Activated T-helper 1 cell treated with anti-CD3 and anti-CD28 coated beads, Interleukin-12 subunit alpha, Interleukin-12 subunit beta, Interleukin-2, Interleukin-4 antibody, amounts not matched to agents 30 ng/mL and 10 ng/mL and 1 ng/mL, durations not matched to agents 14 hours and 24 hours and 36 hours (primary cell): Measurements from ENCODE around the gene EID1. TPM values are rescaled to one million over a fixed set of nuclear protein-coding genes. Genes with fewer than 3 reads are reported as not detected.

Experiments used
- DNase-seq: peaks from one replicate; pipeline ENCODE4 v3.0.0; 2021; ENCODE audit warnings: low spot score
- H3K27ac Mint-ChIP-seq: one replicate; pipeline ENCODE4 v1.8.0; 2021; ENCODE audit warnings: mild to moderate bottlenecking, mixed read lengths
- H3K27me3 Mint-ChIP-seq: one replicate; pipeline ENCODE4 v1.8.0; 2022; ENCODE audit warnings: mild to moderate bottlenecking, moderate library complexity, mixed read lengths; ENCODE audit not compliant: insufficient read depth
- H3K36me3 Mint-ChIP-seq: one replicate; pipeline ENCODE4 v1.8.0; 2021; ENCODE audit warnings: low read depth, mixed read lengths
- H3K4me1 Mint-ChIP-seq: one replicate; pipeline ENCODE4 v1.8.0; 2021; ENCODE audit warnings: low read depth, mixed read lengths
- H3K4me3 Mint-ChIP-seq: one replicate; pipeline ENCODE4 v1.8.0; 2021; ENCODE audit warnings: mild to moderate bottlenecking, moderate library complexity, mixed read lengths
- H3K9me3 Mint-ChIP-seq: one replicate; pipeline ENCODE4 v1.8.0; 2021; ENCODE audit warnings: mixed read lengths
- intact Hi-C: fragments of 100-400 bp; cut with micrococcal nuclease; formaldehyde crosslinking; loops from one replicate; pipeline ENCODE4 v1.15.1; 2024
- total RNA-seq: library from RNA; stranded (reverse); gene quantifications from 2 replicates; pipeline ENCODE4 v1.2.3, GENCODE V29; 2022

EID1 gene
- total RNA-seq, 1 donor from 2014 or later: 183 TPM

DNA sequence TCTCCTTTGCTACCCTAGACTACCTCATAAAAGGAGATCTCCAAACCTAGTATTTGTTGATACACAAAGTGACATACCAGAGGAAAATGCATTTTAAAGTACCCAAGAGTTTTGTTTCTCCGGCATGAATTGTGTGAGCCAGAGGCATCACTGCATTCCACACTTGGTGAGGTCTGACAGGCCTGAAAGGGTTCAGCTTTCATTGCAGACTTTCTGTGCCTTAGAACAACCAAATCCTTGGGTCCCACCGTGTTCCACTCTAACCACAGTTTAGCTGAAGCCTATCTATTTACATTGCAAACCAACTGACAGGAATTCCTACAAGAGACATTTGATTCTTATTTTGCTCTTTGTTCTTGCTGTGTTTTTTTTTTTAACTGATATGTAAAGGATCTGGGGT is 21.0 kb upstream of the EID1 start:
- H3K36me3 Mint-ChIP-seq: peaks cover 12% of the 10 kb centered on the region
- no peaks in the 10 kb centered on the region for H3K9me3 Mint-ChIP-seq
- H3K27me3 Mint-ChIP-seq: peaks cover 15% of the 10 kb centered on the region
- no peak overlapping the region for H3K4me3 Mint-ChIP-seq
- peaks cover 9% of the 10 kb centered on the region for H3K4me1 Mint-ChIP-seq
- no peak overlapping the region for H3K27ac Mint-ChIP-seq
- DNase-seq: no peak
- intact Hi-C loops: no loop called here

DNA sequence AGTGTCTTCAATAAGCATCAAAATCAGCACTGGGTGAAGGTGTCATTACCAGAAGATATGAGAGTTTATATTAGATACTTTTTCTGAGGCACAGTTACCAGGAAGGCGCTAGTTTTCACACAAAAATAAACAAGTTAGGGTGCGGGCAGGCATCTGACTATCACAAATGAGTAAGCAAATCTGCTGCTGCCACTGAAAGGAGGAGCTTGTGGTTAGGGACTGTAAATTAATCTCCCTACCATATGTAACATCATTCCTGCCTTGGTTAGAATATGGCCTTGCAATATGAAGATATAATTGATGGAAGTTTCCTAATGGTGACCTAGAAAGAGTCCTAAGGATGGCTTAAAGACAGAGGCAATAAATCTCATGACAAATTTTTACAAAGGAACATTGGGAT is 19.5 kb upstream of the EID1 start:
- intact Hi-C loops: no loop called here
- Mint-ChIP-seq H3K4me1 (peaks cover 18% of the 10 kb centered on the region), H3K36me3 (peaks cover 12% of the 10 kb centered on the region), H3K9me3 (no peaks in the 10 kb centered on the region), H3K27me3 (peaks cover 15% of the 10 kb centered on the region), H3K27ac (no peak overlapping the region), H3K4me3 (no peak overlapping the region)
- no peak for DNase-seq

DNA sequence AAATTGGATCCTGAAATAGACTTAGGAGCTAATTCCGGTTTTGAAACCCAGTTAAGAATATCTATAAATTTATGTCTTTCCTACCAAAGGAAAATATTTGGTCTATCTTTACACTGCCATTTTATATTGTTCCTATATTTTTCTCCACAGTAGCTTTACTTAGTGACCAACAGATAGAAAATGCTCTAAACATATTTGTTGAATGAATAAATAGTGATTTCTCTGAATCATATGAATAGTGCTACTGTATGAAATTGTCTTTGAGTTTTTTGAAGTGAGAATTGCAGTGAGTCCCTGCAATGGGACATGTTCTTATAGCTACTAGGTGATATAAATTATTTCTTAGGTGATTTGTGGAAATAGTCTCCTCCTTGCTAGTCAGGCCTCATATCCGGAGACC is 18.5 kb upstream of the EID1 start:
- DNase-seq: no peak
- Mint-ChIP-seq H3K4me3 (no peak overlapping the region), H3K9me3 (no peaks in the 10 kb centered on the region), H3K4me1 (peaks cover 18% of the 10 kb centered on the region), H3K27me3 (peaks cover 12% of the 10 kb centered on the region), H3K27ac (no peak overlapping the region), H3K36me3 (peaks cover 7% of the 10 kb centered on the region)
- intact Hi-C loops: no loop called here

DNA sequence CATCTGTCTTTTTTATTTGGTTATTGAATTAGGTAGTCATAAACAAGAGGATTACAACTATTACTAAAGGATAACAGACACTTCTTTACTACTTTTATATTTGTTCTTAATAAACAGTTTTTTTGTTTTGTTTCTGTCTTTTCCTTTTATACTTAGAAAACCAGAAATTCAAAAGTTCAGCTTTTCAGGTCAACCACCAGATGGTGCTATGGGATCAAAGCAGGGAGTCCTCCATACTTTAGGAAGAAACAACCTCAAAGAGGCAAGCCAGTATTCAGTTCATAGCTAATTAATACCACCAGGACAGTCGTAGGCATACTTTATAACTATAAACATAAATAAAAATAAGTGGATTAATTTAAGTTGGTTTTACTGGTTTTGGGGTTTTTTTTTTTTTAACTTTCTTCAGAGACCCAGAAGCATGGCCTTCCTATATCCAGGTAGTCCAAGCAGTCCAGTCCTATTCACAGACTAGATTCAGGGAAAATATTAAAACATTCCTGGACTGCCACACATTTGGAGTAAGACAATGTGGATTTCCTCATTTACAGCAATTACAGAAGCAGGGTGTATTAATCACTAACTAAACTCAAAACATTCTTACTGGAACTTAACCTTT is 16.0 kb upstream of the EID1 start:
- peak; percentile 25 for DNase-seq
- peaks cover 4% of the 10 kb centered on the region for H3K36me3 Mint-ChIP-seq
- H3K9me3 Mint-ChIP-seq: no peaks in the 10 kb centered on the region
- H3K27me3 Mint-ChIP-seq: peaks cover 6% of the 10 kb centered on the region
- H3K4me3 Mint-ChIP-seq: no peak overlapping the region
- H3K27ac Mint-ChIP-seq: no peak overlapping the region
- intact Hi-C loops: loop anchor here (1.0 to 5.0 kb wide), 11 partner anchors 16 to 1285 kb away; partner anchors contain the start of genes COPS2, DTWD1, EID1 and FAM227B
- peaks cover 27% of the 10 kb centered on the region for H3K4me1 Mint-ChIP-seq

DNA sequence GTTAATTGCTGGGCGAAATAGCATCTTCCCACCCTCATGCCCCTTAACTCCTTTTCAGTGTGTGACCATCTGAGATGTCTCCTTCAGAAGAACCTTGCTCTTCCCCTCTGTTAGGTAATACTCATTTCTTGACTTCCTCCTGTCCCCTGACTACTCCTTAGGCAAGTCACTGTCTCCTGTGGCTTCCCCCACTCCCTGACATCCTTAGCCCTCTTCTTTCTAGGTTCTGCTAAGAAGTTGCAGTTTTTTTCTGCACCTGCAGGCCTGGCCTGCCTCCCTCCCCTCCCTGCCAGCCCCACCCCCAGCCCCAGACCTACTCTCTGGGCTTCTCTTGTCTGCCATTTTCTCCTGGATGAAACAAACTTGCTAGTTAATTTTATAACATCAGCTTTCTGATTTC is 15.2 kb upstream of the EID1 start:
- intact Hi-C loops: loop anchor here (1.0 to 5.0 kb wide), 10 partner anchors 16 to 1285 kb away; partner anchors contain the start of genes COPS2, DTWD1, EID1 and FAM227B
- no peaks in the 10 kb centered on the region for H3K9me3 Mint-ChIP-seq
- no peak overlapping the region for H3K4me3 Mint-ChIP-seq
- H3K27ac Mint-ChIP-seq: peak overlapping the region; percentile 82
- peaks cover 27% of the 10 kb centered on the region for H3K4me1 Mint-ChIP-seq
- no peak for DNase-seq
- H3K27me3 Mint-ChIP-seq: peaks cover 4% of the 10 kb centered on the region
- H3K36me3 Mint-ChIP-seq: peaks cover 5% of the 10 kb centered on the region

DNA sequence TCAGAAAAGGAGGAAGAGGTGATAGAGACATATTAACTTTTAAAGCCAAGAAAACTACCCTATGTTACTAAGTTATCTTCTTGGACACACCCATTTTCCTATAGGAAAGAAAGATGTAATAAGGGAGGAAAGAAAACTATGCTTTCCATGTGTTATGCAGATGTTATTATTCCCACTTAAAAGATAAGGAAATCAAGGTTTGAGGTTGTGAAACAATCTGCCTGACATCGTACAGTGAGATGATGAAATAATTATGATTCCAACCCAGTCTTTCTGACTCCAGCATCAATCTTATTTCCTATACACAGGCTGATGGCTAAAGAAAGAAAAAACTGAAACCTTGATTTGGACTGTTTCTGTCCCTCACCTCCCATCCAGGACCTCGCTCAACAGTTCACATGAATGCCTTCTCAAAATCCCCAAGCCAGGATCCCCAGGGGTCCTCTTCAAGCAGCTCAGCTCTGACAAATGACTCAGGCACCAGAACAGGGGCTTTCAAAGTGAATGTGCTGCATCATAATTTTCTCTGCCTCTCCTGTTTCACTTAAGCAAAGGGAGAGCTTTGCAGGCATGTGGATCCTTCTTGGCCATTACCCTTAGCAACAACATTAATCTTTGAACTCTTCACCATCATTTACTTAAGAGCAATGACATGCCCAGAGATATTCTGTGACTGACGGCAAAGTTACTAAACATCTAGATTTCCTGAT is 12.4 kb upstream of the EID1 start:
- intact Hi-C loops: no loop called here

DNA sequence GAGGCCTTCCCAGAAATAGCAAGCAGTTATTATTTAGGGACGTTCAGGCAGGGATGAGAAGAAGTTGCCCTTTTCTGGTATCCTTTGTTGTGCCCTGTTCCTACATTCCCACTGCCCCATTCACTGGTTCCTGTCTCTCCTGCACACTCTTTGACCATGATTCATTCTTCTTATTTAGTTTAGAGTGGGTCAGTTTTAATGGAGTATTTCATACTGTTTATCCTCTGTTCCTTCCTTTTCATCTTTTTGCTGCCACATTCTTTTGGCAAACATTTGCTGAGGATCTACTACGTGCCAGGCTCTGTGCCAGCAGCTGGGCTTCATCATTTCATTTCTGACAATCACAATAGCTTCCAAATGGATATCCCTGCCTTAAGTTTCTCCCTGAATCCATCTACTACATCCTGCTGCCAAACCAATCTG is 11.8 kb upstream of the EID1 start:
- H3K27me3 Mint-ChIP-seq: no peaks in the 10 kb centered on the region
- no peaks in the 10 kb centered on the region for H3K9me3 Mint-ChIP-seq
- peaks cover 9% of the 10 kb centered on the region for H3K36me3 Mint-ChIP-seq
- H3K27ac Mint-ChIP-seq: no peak overlapping the region
- DNase-seq: no peak
- H3K4me1 Mint-ChIP-seq: peaks cover 18% of the 10 kb centered on the region
- intact Hi-C loops: no loop called here
- H3K4me3 Mint-ChIP-seq: no peak overlapping the region

More for the DNA sequence above, 12.4 kb upstream of the EID1 start:
- DNase-seq: no peak
- H3K4me1 Mint-ChIP-seq: peaks cover 18% of the 10 kb centered on the region
- no peaks in the 10 kb centered on the region for H3K27me3 Mint-ChIP-seq
- peaks cover 9% of the 10 kb centered on the region for H3K36me3 Mint-ChIP-seq
- no peak overlapping the region for H3K27ac Mint-ChIP-seq
- no peaks in the 10 kb centered on the region for H3K9me3 Mint-ChIP-seq
- H3K4me3 Mint-ChIP-seq: no peak overlapping the region

DNA sequence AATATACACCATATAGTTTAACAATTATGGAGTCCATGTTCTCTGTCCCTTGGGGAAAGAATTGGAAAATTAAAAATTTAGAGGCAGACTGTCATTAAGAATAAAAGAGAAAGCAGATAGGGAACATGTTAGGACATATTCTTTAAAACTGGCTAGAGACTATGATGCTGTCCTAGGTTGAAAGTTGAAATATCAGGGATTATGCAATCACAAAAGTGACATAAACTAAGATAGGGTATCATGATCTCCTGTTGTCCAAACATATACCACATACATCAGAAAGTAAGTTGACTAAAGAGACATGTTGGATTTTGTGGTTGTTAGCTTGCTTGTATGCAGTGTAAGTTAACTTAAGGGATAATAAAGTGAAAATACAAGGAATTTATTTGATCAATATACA is 9.9 kb upstream of the EID1 start:
- Mint-ChIP-seq H3K9me3 (no peaks in the 10 kb centered on the region), H3K27ac (no peak overlapping the region), H3K27me3 (no peaks in the 10 kb centered on the region), H3K4me3 (no peak overlapping the region), H3K4me1 (peaks cover 9% of the 10 kb centered on the region), H3K36me3 (peaks cover 9% of the 10 kb centered on the region)
- no peak for DNase-seq
- intact Hi-C loops: no loop called here

DNA sequence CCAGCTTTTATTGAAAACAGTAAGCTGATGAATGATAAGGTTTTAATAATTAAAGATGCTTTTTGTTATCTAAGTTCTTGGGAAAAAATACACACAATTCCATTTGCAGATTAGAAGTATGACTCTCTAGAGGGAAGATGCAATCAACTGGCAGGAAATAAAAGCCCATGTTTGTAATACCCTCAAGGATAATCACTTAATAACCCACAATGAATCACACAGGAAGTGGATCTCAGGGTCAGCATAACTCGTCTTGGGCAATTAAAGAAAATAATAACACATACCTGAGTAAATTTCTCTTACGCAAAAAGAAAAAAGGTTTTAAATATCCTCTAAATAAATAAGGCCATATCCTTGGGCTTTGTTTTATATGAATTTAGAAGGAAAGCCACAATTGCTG is 9.4 kb upstream of the EID1 start:
- H3K9me3 Mint-ChIP-seq: no peaks in the 10 kb centered on the region

DNA sequence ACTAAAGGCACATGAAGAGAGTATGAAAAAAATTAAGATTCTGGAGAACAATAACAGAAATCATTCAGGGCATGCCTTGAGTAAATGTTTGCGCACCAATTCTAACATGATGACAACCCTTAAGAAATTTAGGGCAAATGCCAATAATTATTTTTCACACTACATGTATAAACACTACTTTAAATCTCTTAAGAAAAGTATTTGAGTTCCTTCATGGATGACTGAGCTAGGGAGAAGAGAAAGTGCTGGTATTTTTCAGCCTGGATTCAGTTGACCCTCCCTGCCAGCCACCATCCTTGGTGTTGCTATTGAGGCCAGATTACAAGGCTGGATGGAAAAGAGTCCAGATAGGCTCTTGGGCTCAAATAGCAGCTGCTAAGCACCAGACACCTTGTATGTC is 8.0 kb upstream of the EID1 start:
- H3K27me3 Mint-ChIP-seq: no peaks in the 10 kb centered on the region
- H3K9me3 Mint-ChIP-seq: no peaks in the 10 kb centered on the region
- intact Hi-C loops: no loop called here
- no peak for DNase-seq
- peaks cover 19% of the 10 kb centered on the region for H3K4me1 Mint-ChIP-seq
- no peak overlapping the region for H3K4me3 Mint-ChIP-seq
- H3K27ac Mint-ChIP-seq: no peak overlapping the region
- H3K36me3 Mint-ChIP-seq: peaks cover 7% of the 10 kb centered on the region

More for the DNA sequence above, 9.4 kb upstream of the EID1 start:
- no peak for DNase-seq
- H3K4me3 Mint-ChIP-seq: no peak overlapping the region
- no peak overlapping the region for H3K27ac Mint-ChIP-seq
- H3K27me3 Mint-ChIP-seq: no peaks in the 10 kb centered on the region
- intact Hi-C loops: no loop called here
- peaks cover 9% of the 10 kb centered on the region for H3K4me1 Mint-ChIP-seq
- H3K36me3 Mint-ChIP-seq: peaks cover 9% of the 10 kb centered on the region

DNA sequence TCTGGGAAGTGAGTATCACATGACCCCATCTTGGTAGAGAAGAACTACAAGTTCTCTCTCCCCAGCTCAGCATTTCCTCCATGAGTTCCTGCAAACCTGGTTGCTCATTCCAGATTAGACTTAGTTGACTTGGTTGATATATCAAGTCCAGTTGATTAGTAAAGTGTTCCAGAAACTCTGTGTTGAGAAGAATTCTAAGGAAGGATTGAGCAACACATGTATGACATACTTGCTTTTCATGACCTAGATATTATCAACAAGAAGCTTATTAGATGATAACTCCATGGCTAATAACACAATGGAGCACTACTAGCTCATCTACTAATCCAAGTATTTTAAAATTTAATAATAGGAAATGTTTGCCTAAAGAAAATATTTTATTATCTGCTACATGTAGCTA is 6.4 kb upstream of the EID1 start:
- intact Hi-C loops: no loop called here
- Mint-ChIP-seq H3K4me3 (no peak overlapping the region), H3K4me1 (peaks cover 23% of the 10 kb centered on the region), H3K9me3 (no peaks in the 10 kb centered on the region), H3K27me3 (no peaks in the 10 kb centered on the region), H3K36me3 (peaks cover 10% of the 10 kb centered on the region), H3K27ac (no peak overlapping the region)
- no peak for DNase-seq

DNA sequence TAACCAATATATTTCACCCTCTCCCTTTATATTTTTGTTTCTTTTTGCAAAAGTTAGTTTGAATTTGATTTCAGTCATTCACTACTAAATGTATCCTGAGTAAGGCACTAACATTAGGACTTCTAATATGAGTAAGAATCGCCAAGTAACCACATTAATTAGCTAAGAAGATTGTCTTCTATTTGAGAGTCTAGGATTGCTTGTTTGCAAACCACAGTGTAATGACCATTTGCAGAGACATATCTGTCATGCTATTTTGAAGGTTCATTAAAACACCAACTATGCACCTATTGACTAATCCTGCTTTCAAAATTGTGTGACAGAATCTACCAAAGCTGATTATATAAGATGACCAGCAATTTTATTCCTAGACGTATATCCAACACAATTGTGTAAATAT is 5.3 kb upstream of the EID1 start:
- DNase-seq: no peak
- Mint-ChIP-seq H3K4me3 (no peak overlapping the region), H3K27ac (no peak overlapping the region), H3K4me1 (peaks cover 32% of the 10 kb centered on the region), H3K27me3 (no peaks in the 10 kb centered on the region), H3K36me3 (peaks cover 11% of the 10 kb centered on the region), H3K9me3 (no peaks in the 10 kb centered on the region)
- intact Hi-C loops: no loop called here

DNA sequence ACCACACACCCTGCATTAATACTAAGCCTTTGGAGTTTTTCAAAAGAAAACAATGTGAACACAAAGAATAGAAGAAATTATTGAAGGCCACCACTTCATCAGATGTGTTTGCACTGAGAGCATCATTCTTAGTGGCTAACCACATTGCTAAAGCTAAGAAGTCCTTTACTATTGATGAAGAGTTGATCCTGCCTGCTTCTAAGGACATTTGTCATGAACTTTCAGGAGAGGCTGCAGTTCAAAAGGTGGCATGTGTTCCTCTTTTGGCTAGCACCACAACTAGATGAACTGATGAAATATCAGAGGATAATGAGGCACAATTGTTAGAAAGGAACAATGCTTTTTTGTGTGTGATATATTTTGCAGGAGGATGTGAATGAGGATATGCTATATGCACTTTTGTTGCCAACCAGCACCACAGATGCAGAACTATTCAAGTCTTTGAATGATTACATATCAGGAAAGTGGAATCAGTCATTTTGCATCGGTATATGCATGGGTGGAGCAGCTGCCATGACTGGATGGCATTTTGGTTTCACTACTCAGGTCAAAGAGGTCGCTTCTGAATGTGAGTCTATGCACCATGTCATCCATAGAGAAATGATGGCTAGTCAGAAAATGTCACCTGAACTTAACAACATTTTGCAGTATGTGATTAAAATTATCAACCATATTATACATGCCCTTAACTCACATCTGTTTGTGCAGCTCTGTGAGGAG is 2.5 kb upstream of the EID1 start:
- no peaks in the 10 kb centered on the region for H3K9me3 Mint-ChIP-seq
- intact Hi-C loops: loop anchor here (5.0 kb wide), 2 partner anchors 543 to 747 kb away; partner anchors contain the start of genes DTWD1, DUT and FAM227B
- peak overlapping the region; percentile 14 for H3K27ac Mint-ChIP-seq
- H3K4me1 Mint-ChIP-seq: peaks cover 50% of the 10 kb centered on the region
- DNase-seq: no peak
- H3K27me3 Mint-ChIP-seq: no peaks in the 10 kb centered on the region
- H3K36me3 Mint-ChIP-seq: peaks cover 34% of the 10 kb centered on the region
- H3K4me3 Mint-ChIP-seq: peak overlapping the region; percentile 47
